NT2/D1 (cell line): Measurements from ENCODE around the gene GAS7.

Experiments used
- SUZ12 ChIP-seq: IDR thresholded peaks from 2 replicates; pipeline ENCODE4 v1.6.1; 2011; ENCODE audit not compliant: insufficient read length, insufficient read depth; ENCODE audit errors: extremely low read depth
- ZNF274 ChIP-seq: IDR thresholded peaks from 2 replicates; pipeline ENCODE4 v1.6.1; 2011; ENCODE audit warnings: mild to moderate bottlenecking, low read depth, low read length

DNA sequence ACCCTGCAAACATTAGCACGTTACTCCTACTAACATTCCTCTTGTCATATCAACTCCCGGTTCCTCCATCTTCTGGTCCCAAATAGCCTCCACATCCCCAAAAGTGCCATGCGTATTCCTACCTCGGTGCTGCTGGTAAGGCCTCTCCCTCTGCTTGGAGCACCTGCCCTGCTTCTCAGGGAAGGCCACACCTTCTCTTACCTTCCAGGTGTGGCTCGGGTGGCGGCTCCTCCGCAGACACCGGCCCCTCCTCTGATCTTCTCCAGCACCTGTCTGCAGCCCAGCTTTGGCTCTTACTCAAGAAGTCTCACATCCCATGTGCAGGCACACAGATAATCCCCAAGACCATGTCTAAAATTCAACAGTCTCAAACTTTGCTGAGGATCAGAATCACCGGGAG lies 92.3 kb downstream of the GAS7 start:
- TF ChIP-seq ZNF274 (no peak), SUZ12 (no peak)
